Chondrocyte (in vitro differentiated cells): ENCODE results near the gene KIRREL3. TPM values are rescaled to one million over a fixed set of nuclear protein-coding genes. Genes with fewer than 3 reads are reported as not detected.

ENCODE experiments used
- DNase-seq: peaks from one replicate; pipeline ENCODE4 v3.0.0; 2021; ENCODE audit warnings: mixed read lengths, low spot score
- H3K27ac Mint-ChIP-seq: one replicate; pipeline ENCODE4 v1.8.0; 2021; ENCODE audit warnings: mild to moderate bottlenecking, moderate library complexity, mixed read lengths; ENCODE audit not compliant: unreplicated experiment
- H3K27me3 Mint-ChIP-seq: 2 replicates; pipeline ENCODE4 v1.8.0; 2021; ENCODE audit warnings: low read depth, mixed read lengths
- H3K36me3 Mint-ChIP-seq: 2 replicates; pipeline ENCODE4 v1.8.0; 2021; ENCODE audit warnings: low read depth, mixed read lengths
- H3K4me1 Mint-ChIP-seq: 2 replicates; pipeline ENCODE4 v1.8.0; 2021; ENCODE audit warnings: low read depth, mild to moderate bottlenecking, mixed read lengths
- H3K4me3 Mint-ChIP-seq: one replicate; pipeline ENCODE4 v1.8.0; 2021; ENCODE audit warnings: mild to moderate bottlenecking, moderate library complexity, mixed read lengths; ENCODE audit not compliant: unreplicated experiment
- H3K9me3 Mint-ChIP-seq: 2 replicates; pipeline ENCODE4 v1.8.0; 2021; ENCODE audit warnings: low read depth, mixed read lengths
- total RNA-seq: library from RNA; stranded (reverse); gene quantifications from 3 replicates; pipeline ENCODE4 v1.2.1, GENCODE V29; 2021
- TF ChIP-seq, protein P1 (sequence below): fragments of 200-600 bp; sonication (generic); IDR thresholded peaks from 2 replicates; pipeline ENCODE4 v1.5.0; 2021; ENCODE audit warnings: antibody characterized with exemption, mild to moderate bottlenecking, moderate library complexity

Gene KIRREL3
- total RNA-seq, 1 donor from 2014 or later = 1.2 TPM

DNA sequence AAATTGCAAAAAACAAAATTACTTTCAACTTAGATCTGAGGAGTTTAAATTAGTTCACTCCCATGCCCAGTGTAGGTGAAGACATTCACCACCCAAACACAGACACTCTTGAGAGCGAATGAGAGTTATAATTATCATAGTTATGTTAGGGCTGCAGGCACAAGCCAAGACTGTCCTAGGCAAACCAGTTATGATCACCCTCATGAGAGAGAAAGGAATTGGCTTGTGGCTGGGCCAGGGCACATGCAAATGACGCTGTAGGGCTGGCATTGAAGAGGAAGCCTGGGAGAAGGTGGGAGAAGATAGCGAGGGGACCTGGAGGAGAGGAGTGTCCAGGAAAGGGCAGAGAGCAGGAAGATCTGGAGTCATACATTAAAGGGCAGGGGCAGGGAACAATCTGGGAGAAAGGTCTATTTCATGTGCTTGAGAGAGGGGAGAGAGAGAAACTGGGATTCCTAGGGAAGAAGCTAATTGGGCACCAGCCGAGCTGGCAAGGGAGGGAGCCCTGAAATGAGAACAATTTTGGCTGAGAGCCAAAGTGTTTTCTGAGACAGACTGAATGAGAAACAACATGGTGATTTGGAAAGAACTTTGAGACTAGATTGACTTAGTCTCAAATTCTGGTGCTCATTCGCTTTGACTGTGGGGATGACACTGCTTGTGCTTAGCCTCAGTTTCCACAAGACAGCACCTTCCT is 279.9 kb downstream of the KIRREL3 start:
- Mint-ChIP-seq H3K4me1 (peaks cover 16% of the 10 kb centered on the region), H3K36me3 (no peaks in the 10 kb centered on the region), H3K27ac (no peak overlapping the region), H3K9me3 (no peaks in the 10 kb centered on the region), H3K27me3 (peaks cover 7% of the 10 kb centered on the region), H3K4me3 (no peak overlapping the region)
- TF ChIP-seq, protein P1, sequence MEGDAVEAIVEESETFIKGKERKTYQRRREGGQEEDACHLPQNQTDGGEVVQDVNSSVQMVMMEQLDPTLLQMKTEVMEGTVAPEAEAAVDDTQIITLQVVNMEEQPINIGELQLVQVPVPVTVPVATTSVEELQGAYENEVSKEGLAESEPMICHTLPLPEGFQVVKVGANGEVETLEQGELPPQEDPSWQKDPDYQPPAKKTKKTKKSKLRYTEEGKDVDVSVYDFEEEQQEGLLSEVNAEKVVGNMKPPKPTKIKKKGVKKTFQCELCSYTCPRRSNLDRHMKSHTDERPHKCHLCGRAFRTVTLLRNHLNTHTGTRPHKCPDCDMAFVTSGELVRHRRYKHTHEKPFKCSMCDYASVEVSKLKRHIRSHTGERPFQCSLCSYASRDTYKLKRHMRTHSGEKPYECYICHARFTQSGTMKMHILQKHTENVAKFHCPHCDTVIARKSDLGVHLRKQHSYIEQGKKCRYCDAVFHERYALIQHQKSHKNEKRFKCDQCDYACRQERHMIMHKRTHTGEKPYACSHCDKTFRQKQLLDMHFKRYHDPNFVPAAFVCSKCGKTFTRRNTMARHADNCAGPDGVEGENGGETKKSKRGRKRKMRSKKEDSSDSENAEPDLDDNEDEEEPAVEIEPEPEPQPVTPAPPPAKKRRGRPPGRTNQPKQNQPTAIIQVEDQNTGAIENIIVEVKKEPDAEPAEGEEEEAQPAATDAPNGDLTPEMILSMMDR = no peak
- DNase-seq = no peak

DNA sequence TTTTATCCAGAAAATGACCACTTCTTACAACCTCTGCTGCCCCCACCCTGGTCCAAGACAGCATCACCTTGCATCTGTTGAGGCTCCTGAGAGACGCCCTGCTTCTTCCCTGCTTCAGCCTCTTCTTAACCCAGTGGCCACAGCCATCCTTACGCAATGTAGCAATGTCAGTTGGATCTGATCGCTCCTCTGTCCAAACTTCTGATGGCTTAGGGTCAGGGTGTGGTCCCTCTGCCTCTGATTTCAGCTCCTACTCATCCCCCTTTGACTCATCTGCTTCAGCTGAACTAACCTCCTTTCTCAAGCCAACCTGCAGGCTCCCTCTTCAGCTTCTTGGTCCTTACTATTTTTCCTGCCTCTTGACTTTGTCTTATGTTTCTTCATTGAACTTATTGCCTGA is 280.8 kb downstream of the KIRREL3 start:
- no peak for DNase-seq
- H3K27ac Mint-ChIP-seq = no peak overlapping the region

DNA sequence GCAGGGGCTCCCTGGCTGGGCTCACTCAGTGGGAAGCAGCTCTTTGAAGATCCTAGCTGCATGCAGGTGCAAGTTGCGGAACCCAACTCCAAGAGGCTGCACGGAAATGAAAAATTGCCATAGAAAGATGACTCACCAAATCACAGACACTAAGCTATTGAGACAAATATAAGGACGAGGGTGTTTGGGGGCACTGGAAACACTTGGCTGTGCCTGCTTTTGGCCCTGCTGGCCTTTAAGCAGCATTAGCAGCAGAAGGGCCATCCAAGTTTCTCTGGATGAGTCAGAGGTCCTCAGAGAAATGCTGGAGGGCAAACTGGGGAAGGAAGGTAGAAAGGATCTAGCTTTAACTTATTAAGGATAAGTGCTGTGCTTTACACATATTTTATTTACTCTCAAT is 282.3 kb downstream of the KIRREL3 start:
- H3K4me1 Mint-ChIP-seq = peaks cover 11% of the 10 kb centered on the region
- no peaks in the 10 kb centered on the region for H3K9me3 Mint-ChIP-seq
- H3K27me3 Mint-ChIP-seq = peaks cover 10% of the 10 kb centered on the region
- H3K4me3 Mint-ChIP-seq = no peak overlapping the region
- TF ChIP-seq, protein P1 = no peak
- DNase-seq = no peak
- no peak overlapping the region for H3K27ac Mint-ChIP-seq
- H3K36me3 Mint-ChIP-seq = no peaks in the 10 kb centered on the region

More for the DNA sequence above, 280.8 kb downstream of the KIRREL3 start:
- TF ChIP-seq, protein P1 = no peak
- H3K9me3 Mint-ChIP-seq = no peaks in the 10 kb centered on the region
- H3K27me3 Mint-ChIP-seq = peaks cover 10% of the 10 kb centered on the region
- peaks cover 16% of the 10 kb centered on the region for H3K4me1 Mint-ChIP-seq
- no peak overlapping the region for H3K4me3 Mint-ChIP-seq
- H3K36me3 Mint-ChIP-seq = no peaks in the 10 kb centered on the region

DNA sequence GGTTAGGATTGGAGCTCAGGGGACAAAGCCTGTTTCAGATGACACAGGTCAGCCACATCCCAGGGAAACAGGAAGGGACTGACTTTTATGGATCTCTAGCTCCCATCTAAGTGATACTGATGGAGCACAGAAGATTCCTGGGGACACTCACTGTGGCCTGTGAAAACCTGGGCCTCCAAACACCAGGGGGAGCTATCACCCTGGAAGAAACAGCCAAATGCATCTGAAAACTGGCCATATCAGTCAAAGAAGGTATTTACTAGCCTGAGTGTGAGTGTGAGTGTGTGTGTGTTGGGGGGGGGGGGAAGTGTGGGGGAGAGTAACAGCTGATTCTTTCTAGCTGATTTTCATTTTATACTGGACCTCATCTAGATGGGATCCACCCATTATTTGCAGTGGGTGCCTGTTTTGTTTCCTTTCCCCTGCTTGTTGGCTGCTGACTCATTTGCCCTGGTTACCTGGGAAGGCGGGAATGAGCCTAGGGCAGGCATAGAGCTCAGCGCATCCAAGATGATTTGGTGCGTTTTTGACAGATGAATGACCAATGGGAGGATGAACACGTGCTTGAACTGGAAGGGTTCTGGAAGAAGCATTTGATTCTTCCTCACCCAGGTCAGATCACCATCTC is 284.0 kb downstream of the KIRREL3 start:
- no peak overlapping the region for H3K27ac Mint-ChIP-seq
- DNase-seq = no peak
- peaks cover 10% of the 10 kb centered on the region for H3K27me3 Mint-ChIP-seq
- peaks cover 11% of the 10 kb centered on the region for H3K4me1 Mint-ChIP-seq
- TF ChIP-seq, protein P1 = peak; percentile 77
- no peaks in the 10 kb centered on the region for H3K36me3 Mint-ChIP-seq
- H3K4me3 Mint-ChIP-seq = no peak overlapping the region
- H3K9me3 Mint-ChIP-seq = no peaks in the 10 kb centered on the region

DNA sequence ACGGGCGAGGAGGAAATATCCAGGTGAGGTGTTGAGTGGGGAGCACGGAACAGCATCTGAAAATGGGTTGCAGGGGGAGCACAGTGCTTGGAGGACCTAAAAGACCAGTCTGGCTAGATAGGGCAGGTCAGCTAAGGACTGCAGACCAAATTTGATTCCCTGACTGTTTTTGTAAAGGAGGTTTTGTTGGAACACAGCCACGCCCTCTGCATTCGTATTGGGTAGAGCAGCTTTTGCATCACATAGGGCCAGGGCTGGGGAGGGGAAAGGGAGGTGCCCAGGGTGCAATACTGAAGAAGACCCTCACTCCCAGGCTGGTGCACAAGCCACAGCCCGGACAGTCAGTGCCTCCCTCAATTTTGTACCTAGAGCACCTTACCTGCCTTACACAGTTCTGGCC is 286.8 kb downstream of the KIRREL3 start:
- H3K27me3 Mint-ChIP-seq = peaks cover 6% of the 10 kb centered on the region
- DNase-seq = no peak
- no peaks in the 10 kb centered on the region for H3K36me3 Mint-ChIP-seq
- H3K9me3 Mint-ChIP-seq = no peaks in the 10 kb centered on the region
- no peak overlapping the region for H3K4me3 Mint-ChIP-seq
- peaks cover 3% of the 10 kb centered on the region for H3K4me1 Mint-ChIP-seq
- TF ChIP-seq, protein P1 = no peak
- H3K27ac Mint-ChIP-seq = no peak overlapping the region
